Activated CD8-positive, alpha-beta memory T cell treated with anti-CD3 and anti-CD28 coated beads for 24 hours (primary cell): Measurements from ENCODE around the gene ARMH4.

Experiments
- DNase-seq: peaks from one replicate; pipeline ENCODE4 v3.0.0-alpha.2; 2020

ARMH4 gene

GRCh38 chr14:58096731-58097130, 55.3 kb downstream of the ARMH4 start:
- DNase-seq = no peak

GRCh38 chr14:58091883-58092630, 60.0 kb downstream of the ARMH4 start:
- no peak for DNase-seq

GRCh38 chr14:58089612-58090011, 62.4 kb downstream of the ARMH4 start:
- DNase-seq = no peak

DNA sequence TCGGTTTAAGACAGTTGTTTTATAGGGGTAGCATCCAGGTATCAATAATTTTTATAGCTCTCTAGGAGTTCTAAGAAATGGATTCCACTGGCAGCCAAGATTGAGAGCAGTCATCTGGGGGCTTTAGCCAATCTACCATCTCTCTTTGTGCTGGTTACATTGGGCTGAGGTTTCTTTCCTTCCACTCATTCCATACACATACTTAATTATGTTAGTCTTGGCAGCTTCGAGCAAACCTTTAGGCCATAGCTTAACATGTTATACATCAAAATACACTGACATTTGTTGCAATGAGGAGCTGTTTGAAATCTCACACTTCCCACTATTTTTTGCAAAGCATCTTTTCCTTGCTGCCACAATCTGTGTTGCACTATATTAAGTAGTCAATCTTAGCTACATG, 63.1 kb downstream of the ARMH4 start:
- no peak for DNase-seq

GRCh38 chr14:58085877-58086276, 66.1 kb downstream of the ARMH4 start:
- no peak for DNase-seq

GRCh38 chr14:58082491-58083098, 69.4 kb downstream of the ARMH4 start:
- no peak for DNase-seq

- no peak for DNase-seq
Measured at GRCh38 chr14:58082011-58082410, 70.0 kb downstream of the ARMH4 start.

DNA sequence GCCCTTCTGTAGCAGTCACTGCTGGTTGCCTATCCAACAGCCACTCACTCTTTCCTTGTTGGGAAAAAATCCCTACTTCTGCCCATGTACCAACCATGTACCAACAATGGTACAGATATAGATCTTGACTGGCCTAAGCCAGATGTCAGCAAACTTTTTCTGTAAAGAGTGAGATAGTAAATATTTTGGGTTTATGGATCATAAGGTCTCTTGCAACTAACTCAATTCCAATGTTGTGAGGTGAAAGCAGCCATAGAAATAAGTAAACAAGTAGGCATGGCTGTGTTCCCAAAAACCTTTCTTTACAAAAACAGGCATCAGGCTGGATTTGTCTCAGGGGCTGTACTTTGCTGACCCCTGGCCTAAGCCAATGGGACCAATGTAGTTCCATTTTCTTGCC, 73.5 kb downstream of the ARMH4 start:
- no peak for DNase-seq

- no peak for DNase-seq
Measured at GRCh38 chr14:58078068-58078467, 73.9 kb downstream of the ARMH4 start.

- no peak for DNase-seq
Measured at GRCh38 chr14:58077621-58078020, 74.4 kb downstream of the ARMH4 start.

GRCh38 chr14:58073516-58073915, 78.5 kb downstream of the ARMH4 start:
- no peak for DNase-seq

- DNase-seq = no peak
Measured at GRCh38 chr14:58072288-58073071, 79.5 kb downstream of the ARMH4 start.

DNA sequence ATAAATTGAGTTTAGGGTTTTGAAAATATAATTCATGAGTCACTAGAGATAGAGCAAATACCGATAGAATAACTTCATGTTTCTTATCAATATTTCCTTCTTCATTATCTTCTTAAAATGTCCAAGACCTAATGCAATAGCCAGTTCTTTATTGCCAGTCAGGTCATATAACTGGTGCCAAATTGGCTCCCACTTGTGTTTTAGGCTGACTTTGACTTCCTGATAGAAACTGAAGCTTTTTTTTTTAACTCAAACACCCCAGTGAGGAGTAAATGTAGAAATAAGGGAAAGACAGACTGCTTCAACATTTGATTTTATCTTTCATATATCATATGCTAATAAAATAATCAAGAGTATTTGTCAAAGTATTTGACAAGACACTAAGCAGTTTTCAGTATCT, 80.7 kb downstream of the ARMH4 start:
- DNase-seq = no peak

DNA sequence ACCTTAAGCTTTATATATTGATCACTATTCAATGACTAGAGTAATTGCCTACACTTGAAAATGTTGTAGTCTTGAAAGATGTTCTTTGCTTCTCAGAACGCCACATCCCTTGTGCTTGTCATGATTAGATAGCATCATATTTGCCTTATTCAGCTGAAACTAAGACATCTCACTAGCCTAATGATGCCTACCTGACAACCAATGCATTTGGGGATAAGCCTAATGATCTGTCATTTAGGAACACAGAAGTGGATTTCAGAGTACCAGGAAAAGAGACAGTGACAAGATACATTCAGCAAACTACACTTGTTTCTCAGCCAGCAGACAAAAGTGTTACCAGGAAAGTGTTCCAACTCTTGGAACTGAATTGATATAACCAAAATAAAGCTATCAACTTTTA, 83.7 kb downstream of the ARMH4 start:
- DNase-seq = no peak

GRCh38 chr14:58066115-58066514, 85.9 kb downstream of the ARMH4 start:
- DNase-seq = no peak

DNA sequence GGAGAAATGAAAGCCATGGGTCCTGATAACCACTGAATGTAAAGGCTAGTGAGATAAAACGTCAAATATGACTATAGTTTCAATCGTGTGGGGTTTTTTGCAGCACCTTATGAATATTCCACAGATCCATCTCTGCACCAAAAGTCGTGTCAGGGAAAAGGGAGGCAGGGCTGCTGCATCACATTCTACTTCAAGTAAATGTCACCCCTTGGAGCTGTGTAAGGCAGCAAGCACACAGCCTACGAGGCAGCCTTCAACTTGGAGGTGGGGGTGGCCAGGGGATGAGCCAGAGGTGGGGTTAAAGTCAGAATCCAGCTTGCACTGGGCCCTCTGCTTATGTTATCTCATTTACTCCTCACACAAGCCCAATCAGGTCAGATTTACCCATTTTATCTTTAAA, 90.4 kb downstream of the ARMH4 start:
- DNase-seq = no peak

- no peak for DNase-seq
Measured at GRCh38 chr14:58060898-58061297, 91.1 kb downstream of the ARMH4 start.

DNA sequence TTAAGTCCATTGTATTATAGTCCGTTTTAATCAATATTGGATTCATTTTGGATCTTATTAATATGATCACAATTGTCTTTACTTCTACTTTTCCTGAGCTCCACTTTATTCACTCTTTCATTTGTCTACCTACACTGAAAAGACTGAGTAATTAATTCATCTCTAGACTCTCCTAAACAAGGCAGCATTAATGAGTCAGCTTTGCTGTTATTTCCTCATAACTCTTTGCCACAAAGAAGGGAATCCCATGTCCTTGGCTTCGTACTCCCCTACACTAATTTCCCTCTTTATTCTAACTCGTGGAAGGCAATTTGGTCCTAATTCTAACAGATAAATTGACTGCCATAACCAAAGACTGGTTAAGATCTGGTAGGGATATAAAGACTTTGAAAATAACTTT, 91.9 kb downstream of the ARMH4 start:
- DNase-seq = no peak

- DNase-seq = no peak
Measured at GRCh38 chr14:58059126-58059525, 92.9 kb downstream of the ARMH4 start.

DNA sequence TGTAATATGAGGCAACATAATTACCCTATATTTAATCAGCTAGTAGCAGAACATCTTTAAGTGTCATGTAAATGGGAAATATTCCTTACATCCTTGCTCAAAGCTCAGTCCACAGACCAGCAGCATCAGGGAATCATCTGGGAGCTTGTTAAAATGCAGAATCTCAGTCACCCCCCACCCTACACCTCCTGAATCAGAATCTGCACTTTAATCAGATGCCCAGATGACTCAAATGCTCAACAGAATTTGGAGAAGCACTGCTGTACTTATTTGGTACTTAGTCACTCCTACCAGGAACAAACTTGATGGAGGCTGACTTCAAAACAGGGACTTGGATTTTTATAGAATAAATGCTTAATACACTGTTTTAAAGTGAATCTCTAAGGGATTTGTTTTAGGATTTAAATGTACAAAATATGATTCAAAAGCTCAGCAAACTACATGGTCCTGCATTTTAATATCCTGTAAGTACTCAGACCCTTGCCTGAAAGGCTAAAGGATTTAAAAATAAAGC, 96.5 kb downstream of the ARMH4 start:
- DNase-seq = no peak

GRCh38 chr14:58054100-58054499, 97.9 kb downstream of the ARMH4 start:
- no peak for DNase-seq

DNA sequence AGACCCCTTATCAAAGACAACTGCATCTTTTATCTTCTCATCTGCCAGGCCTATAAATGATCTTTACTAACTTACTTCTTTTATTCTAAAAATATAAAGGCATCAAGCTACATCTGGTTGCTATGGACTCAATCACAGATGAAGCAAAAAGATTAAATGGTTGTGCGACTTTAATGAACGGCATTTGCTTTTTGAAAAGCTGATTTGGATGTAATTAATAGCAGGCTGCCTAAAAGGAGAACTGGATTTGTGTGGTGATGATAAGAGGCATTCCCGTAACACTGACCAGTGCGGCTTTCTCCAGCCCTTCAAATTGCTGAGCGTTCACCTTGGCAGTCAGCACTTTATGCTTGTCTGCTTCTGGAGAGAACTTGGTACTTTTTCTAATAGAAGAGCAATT, 103.8 kb downstream of the ARMH4 start:
- no peak for DNase-seq

GRCh38 chr14:58027904-58028303, 124.1 kb downstream of the ARMH4 start:
- DNase-seq = no peak

DNA sequence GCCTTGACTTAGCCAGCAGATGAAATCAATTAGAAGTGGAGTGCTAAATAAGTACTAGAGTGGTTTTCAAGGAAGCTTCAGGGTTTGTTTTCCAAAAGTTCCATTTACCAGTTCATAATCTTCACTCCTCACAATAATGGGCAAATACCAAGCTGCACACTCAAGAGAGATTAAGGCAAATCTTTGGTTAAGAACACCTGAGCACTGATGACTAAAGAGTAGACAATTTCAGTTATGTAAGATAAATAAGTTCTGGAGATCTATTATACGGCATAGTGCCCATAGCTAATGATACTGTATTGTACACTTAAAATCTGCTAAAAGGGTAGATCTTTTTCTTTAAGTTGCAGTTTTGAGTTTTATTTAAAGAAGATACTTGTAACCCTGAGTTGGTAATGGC, 125.0 kb downstream of the ARMH4 start:
- DNase-seq = no peak
